AG09309 (cell line): Measurements from ENCODE around the gene CCDC136.

Experiments
- DNase-seq: peaks from one replicate; pipeline ENCODE4 v3.0.0-alpha.2; 2010; ENCODE audit warnings: low read depth
- H3K4me3 ChIP-seq: 2 replicates; pipeline ENCODE4 v1.5.1; 2011; ENCODE audit warnings: mild to moderate bottlenecking, low read depth, low read length, moderate library complexity; ENCODE audit not compliant: control insufficient read depth
- CTCF ChIP-seq: IDR thresholded peaks from 2 replicates; pipeline ENCODE4 v1.5.1; 2011; ENCODE audit warnings: mild to moderate bottlenecking, low read depth, low read length, inconsistent platforms; ENCODE audit not compliant: insufficient read depth, control insufficient read depth; ENCODE audit errors: missing control alignments

CCDC136 gene

GRCh38 chr7:128861957-128862570 is 70.3 kb downstream of the CCDC136 start:
- peak overlapping the region; percentile 22 for H3K4me3 ChIP-seq
- DNase-seq: no peak
- TF ChIP-seq CTCF: no peak

- peak within 1 kb of the TSS; percentile 98 for H3K4me3 ChIP-seq
- TF ChIP-seq CTCF: no peak
These were observed 71.0 kb downstream of the CCDC136 start, which contains the start of gene ATP6V1F for GRCh38 chr7:128862571-128863432. ATP6V1F (plus strand) TSS chr7:128862856; CDS start chr7:128862905, 49 bp downstream.

GRCh38 chr7:128863433-128863989 is 71.7 kb downstream of the CCDC136 start:
- no peak for DNase-seq
- TF ChIP-seq CTCF: peak; percentile 64
- H3K4me3 ChIP-seq: peak overlapping the region; percentile 98

More at GRCh38 chr7:128862571-128863432, 71.0 kb downstream of the CCDC136 start, which contains the start of gene ATP6V1F:
- DNase-seq: peak; percentile 85

GRCh38 chr7:128865303-128865702 is 73.5 kb downstream of the CCDC136 start:
- H3K4me3 ChIP-seq: no peak overlapping the region
- no peak for TF ChIP-seq CTCF
- no peak for DNase-seq

DNA sequence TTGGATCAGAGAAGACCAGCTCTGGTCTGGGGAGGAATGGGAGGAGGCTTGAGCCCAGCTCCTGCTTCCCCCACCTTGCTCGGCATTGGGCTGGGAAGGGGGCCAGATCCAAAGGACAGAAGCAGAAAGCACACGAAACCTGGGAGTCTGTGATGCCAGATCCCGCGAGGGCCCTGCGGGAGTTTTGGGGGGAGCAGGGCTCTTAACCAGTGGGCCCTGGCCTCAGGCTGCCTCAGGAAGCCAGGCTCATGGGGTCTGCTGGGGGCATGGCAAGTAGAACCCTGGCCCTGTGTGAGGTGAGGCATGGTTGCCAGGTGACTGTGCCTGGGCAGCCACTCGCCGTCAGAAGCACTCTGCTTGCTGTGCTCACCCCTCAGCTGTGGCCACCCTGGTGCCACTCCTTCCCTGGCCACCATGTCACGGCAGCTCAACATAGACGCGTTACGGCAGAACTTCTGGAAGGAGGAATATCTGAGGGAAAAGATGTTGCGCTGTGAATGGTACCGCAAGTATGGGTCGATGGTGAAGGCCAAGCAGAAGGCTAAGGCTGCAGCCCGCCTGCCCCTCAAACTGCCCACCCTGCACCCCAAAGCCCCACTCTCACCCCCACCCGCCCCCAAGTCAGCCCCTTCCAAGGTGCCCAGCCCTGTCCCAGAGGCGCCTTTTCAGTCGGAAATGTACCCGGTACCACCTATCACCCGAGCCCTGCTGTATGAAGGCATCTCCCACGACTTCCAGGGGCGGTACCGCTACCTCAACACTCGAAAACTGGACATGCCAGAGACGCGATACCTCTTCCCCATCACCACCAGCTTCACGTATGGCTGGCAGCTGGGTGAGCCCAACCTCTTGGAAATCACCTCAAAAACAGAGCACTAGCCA is 74.5 kb downstream of the CCDC136 start:
- DNase-seq: no peak
- H3K4me3 ChIP-seq: no peak overlapping the region
- TF ChIP-seq CTCF: no peak

DNA sequence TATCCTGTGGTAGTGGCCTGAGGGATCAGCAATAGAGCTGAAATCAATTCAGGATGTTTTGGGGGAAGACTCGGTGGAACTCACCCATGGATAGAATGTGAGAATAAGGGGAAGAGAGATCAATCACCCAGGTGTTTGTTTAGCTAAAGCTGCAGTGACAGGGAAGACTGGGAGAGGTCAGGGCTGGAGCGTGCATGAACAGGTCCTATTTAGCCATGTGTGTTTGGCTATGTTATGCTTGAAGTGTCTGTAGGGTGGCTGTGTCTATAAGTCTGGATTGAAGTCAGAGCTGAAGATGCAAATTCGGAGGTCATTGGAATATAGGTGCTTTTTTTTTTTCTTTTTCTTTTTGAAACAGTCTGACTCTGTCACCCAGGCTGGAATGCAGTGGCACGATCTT is 75.5 kb downstream of the CCDC136 start:
- TF ChIP-seq CTCF: no peak
- no peak for DNase-seq
- H3K4me3 ChIP-seq: no peak overlapping the region
